Left lung (tissue), 14 donors: Measurements from ENCODE around the gene PHACTR3. TPM values are rescaled to one million over a fixed set of nuclear protein-coding genes. Genes with fewer than 3 reads are reported as not detected.
A peak's percentile ranks its signal among the peaks of the same experiment; 100 is the strongest.
"Not testable (repeated sequence)": the region's sequence is repeated elsewhere in the genome, so short reads cannot be mapped to it uniquely, and the experiment has no call there.

Source experiments
- ATAC-seq: fragments of 200-7000 bp; cut with Tn5 transposase; one replicate; pipeline ENCODE4 v1.9.1; 2020; ENCODE audit warnings: moderate library complexity
- DNase-seq, 4 donors: peaks; one replicate each; pipeline ENCODE4 v3.0.0-alpha.2; 2013 to 2020
- H3K27ac ChIP-seq, 2 donors: fragments of 200-600 bp; sonication (generic) in 1 of 2; one replicate each; pipeline versions ENCODE4 v1.5.0 to v1.8.0; 2020 to 2021
- H3K27me3 ChIP-seq, 2 donors: fragments of 200-600 bp; sonication (generic) in 1 of 2; one replicate each; pipeline versions ENCODE4 v1.5.0 to v1.8.0; 2020 to 2021
- H3K36me3 ChIP-seq, 2 donors: fragments of 200-600 bp; sonication (generic) in 1 of 2; one replicate each; pipeline versions ENCODE4 v1.5.0 to v1.8.0; 2020 to 2021
- H3K4me1 ChIP-seq, 2 donors: fragments of 200-600 bp; one replicate each; pipeline ENCODE4 v1.8.0; 2021
- H3K4me3 ChIP-seq, 2 donors: fragments of 200-600 bp; sonication (generic) in 1 of 2; one replicate each; pipeline versions ENCODE4 v1.5.0 to v1.8.0; 2020 to 2021; ENCODE audit warnings: mild to moderate bottlenecking in 1 of 2
- H3K9me3 ChIP-seq, 2 donors: fragments of 200-600 bp; sonication (generic) in 1 of 2; one replicate each; pipeline versions ENCODE4 v1.5.0 to v1.8.0; 2020 to 2021
- intact Hi-C, 2 donors: fragments of 100-400 bp; cut with DNase I; formaldehyde crosslinking; loops; one replicate each; pipeline versions ENCODE4 v1.11.2 to v1.14.2; 2022
- long read RNA-seq, 12 donors: library from polyadenylated mRNA in 2 of 12; unstranded in 2 of 12; transcript quantifications; one replicate each; pipeline ENCODE4 v2.0.0 and lab custom pipeline, GENCODE V29; 2019 to 2026
- polyA plus RNA-seq, 6 donors: library from polyadenylated mRNA; unstranded; fragments of 120-200 nt; gene quantifications; one replicate each; pipeline ENCODE4 v1.2.1, GENCODE V29; 2013; ENCODE audit not compliant: insufficient read length in 6 of 6
- total RNA-seq, 2 donors: library from RNA; stranded (reverse); fragmentation: NEBNext Ultra II Directional; extraction: Animal tissue kit (Norgen Biotek cat#: 25700); gene quantifications; one replicate each; pipeline ENCODE4 v1.2.1, GENCODE V29; 2021
- TF ChIP-seq, protein P1 (sequence below), 2 donors: fragments of 200-600 bp; sonication (generic) in 1 of 2; IDR thresholded peaks; one replicate each; pipeline versions ENCODE4 v1.5.0 to v1.8.0; 2021; ENCODE audit warnings: antibody characterized with exemption in 2 of 2
- donor health status: DM: no; HTN: yes; CAD: no.
- donor health status: DM: no; HTN: no; CAD: no.

The PHACTR3 gene
- total RNA-seq (10 to 100 TPM in 1 of 2 donors, 1 to 10 TPM in 1; 4.1 to 14.5 TPM), polyA plus RNA-seq (1 to 10 TPM; 3.5 to 6.9 (median 4.3) TPM)
- long read RNA-seq, donor 1, partial matches to known transcripts, result 0 of 2 reads
- long read RNA-seq, donor 1, other reads (novel, unspliced or antisense), result 0 of 2 reads
- long read RNA-seq, donor 2, partial matches to known transcripts, result 0 of 1 reads
- long read RNA-seq, donor 2, other reads (novel, unspliced or antisense), result 0 of 1 reads
- long read RNA-seq, donor 3, result 0 reads
- long read RNA-seq, donor 4, transcript PHACTR3-208 (5 exons, 1,585 nt), result major isoform, 7 of 12 reads
- long read RNA-seq, donor 4, partial matches to known transcripts, result 2 of 12 reads
- long read RNA-seq, donor 4, other reads (novel, unspliced or antisense), result 3 of 12 reads
- long read RNA-seq, donor 5, result 0 reads
- long read RNA-seq, donor 6, result 0 reads
- long read RNA-seq, donor 7, result 0 reads
- long read RNA-seq, donor 8, partial matches to known transcripts, result 0 of 2 reads
- long read RNA-seq, donor 8, other reads (novel, unspliced or antisense), result 0 of 2 reads
- long read RNA-seq, donor 9, result 0 reads
- long read RNA-seq, donor 10, partial matches to known transcripts, result 0 of 1 reads
- long read RNA-seq, donor 10, other reads (novel, unspliced or antisense), result 1 of 1 reads
- long read RNA-seq, donor 11, transcript PHACTR3-204 (13 exons, 2,728 nt), result major isoform, 20 of 43 reads
- long read RNA-seq, donor 11, partial matches to known transcripts, result 14 of 43 reads
- long read RNA-seq, donor 11, other reads (novel, unspliced or antisense), result 0 of 43 reads
- long read RNA-seq, donor 12, partial matches to known transcripts, result 0 of 1 reads
- long read RNA-seq, donor 12, other reads (novel, unspliced or antisense), result 0 of 1 reads

DNA sequence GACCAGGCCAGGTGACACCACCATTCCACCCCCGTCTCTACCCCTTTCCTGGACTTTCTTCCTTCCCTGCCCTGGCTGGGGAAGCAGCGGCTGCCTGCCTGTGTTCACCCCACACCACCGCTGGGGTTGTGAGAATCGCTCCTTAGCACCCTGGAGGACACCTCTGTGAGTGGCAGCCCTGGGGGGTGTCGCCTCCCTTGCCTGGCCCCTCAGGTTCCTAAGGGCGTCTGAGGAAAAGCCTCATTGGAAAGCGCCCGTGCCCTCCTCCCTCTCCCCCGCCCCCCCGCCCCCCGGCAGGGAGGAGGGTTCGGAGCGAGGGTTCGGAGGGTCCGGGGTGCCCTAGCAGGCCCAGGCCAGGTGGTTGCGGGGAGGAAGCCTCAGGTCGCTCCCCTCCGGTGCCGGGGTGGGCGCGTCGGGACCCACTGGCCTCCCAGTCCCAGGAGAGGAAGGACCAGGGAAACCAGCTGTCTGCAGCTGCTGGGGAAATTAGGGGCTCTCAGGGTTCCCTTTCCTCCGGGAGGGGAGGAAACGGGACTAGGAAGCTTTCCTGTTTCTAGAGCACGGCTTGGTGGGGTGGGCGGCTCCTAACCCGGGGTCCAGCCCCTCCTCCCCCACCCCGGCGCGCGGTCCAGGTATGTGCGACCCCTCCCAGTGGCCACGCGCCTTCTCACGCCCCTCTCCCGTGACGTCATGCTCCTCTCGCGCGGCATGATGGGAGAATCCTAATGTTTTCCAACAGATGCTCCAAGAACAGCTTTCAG is at the start of gene PHACTR3:
Gene PHACTR3, plus strand, starts transcription at position 760 of the 761 bp plus-strand sequence. CDS start 475 bp downstream, outside the sequence.
- H3K4me3 ChIP-seq, result no peak within 1 kb of the TSS
- no peak within 1 kb of the TSS for H3K27ac ChIP-seq
- peak in 2 of 4 donors; percentile 20 to 61 for DNase-seq
- intact Hi-C loops, result no loop called here
- H3K27me3 ChIP-seq, result peaks cover 38 to 100% of the 10 kb centered on the region in 2 donors
- ATAC-seq, result no peak
- H3K36me3 ChIP-seq, result no peaks in the 10 kb centered on the region
- no peaks in the 10 kb centered on the region for H3K9me3 ChIP-seq
- TF ChIP-seq, protein P1, sequence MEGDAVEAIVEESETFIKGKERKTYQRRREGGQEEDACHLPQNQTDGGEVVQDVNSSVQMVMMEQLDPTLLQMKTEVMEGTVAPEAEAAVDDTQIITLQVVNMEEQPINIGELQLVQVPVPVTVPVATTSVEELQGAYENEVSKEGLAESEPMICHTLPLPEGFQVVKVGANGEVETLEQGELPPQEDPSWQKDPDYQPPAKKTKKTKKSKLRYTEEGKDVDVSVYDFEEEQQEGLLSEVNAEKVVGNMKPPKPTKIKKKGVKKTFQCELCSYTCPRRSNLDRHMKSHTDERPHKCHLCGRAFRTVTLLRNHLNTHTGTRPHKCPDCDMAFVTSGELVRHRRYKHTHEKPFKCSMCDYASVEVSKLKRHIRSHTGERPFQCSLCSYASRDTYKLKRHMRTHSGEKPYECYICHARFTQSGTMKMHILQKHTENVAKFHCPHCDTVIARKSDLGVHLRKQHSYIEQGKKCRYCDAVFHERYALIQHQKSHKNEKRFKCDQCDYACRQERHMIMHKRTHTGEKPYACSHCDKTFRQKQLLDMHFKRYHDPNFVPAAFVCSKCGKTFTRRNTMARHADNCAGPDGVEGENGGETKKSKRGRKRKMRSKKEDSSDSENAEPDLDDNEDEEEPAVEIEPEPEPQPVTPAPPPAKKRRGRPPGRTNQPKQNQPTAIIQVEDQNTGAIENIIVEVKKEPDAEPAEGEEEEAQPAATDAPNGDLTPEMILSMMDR (IDR thresholded peaks at IDR 0.05), result no peak
- H3K4me1 ChIP-seq, result no peaks in the 10 kb centered on the region

DNA sequence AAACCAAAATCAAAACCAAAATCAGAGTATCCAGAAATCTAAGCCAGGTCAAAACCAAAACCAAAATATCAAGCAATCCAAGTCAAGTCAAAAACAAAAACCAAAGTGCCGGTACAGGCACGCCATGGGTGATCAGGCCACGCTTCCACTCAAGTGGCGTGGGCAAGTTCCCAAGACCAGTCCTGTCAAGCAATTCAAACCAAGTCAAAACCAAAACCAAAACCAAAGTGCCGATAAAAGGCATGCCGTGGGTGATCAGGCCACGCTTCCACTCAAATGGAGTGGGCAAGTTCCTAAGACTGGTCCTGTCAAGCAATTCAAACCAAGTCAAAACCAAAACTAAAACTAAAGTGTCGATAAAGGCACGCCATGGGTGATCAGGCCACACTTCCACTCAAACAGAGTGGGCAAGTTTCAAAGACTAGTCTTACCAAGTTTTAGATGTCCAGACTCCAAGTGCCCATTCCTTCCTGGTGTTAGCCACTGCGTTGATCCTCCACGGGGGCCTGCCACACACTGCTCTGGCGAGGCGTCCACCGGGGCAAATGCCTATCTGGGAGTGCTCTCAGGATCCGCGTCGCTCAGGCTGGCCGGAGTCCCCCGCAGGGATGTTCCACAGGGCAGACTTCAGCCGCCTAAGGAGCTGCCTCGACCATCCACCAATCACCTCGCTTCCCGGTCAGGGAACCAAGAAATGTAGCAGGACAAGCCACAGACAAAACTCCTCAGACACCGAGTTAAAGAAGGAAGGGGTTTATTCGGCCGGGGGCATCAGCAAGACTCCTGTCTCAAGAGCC is 46.4 kb upstream of the PHACTR3 start:
- H3K36me3 ChIP-seq, H3K4me1 ChIP-seq, DNase-seq, H3K9me3 ChIP-seq, H3K4me3 ChIP-seq, ATAC-seq, H3K27ac ChIP-seq, intact Hi-C loops: not testable (repeated sequence)
- peaks cover 0 to 14% of the 10 kb centered on the region in 2 donors for H3K27me3 ChIP-seq

DNA sequence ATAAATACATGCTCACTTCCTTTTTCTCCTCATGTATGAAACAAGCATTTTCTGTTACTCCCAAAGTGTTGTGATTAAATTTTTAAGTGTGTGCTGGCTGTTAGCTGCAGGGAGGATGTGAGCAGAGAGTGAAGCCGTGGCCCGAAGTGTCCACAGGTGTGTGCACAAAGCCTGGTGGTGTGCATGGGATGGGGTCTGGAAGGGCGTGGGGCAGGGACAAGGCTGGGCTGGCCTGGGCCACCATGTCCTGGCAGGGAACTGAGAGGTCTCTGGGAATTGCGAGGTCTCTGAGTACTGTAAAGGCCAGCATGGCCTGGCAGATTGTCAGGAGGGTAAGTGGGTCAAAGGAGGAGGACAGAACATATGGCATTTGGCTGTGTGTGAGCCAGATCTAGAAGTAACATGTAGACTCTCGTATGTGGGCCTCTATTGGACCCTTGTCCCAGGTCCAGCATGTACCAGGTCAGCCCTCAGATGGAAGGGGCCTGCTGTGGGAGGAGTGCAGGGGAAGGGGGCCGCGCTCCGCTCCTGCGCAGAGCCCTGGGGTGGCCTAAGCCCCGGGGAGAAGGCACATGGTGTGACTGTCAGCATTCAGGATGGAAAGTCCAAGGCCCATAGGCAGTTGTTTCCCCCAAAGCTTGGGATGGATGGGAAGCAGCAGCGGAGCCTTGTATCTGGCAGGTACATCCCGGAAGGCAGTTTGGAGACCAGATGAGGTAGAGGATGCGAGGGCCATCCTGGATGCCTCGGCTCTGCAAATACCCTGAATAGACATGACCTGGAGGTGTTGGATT is 45.1 kb upstream of the PHACTR3 start:
- no peak for ATAC-seq
- H3K4me1 ChIP-seq, result no peaks in the 10 kb centered on the region

DNA sequence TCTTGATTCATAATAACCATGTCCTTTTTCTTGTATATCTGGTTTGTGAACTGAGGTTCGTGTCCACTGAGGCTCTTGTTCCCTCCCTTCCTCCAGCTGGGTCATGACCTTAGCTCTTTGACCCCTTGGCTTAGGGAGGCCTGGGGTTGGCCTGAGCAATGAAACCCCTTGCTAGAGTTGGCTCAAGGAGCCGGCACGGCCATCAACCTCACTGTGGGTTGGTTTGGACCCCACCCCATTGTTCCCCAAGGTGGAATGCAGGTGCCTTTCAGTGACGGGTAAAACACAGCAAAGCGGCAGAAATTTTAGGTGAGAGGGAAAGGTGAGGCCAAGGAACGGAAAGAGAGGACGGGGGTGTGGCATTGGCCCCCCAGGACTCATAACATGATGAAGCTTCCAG is 44.5 kb upstream of the PHACTR3 start:
- no peak overlapping the region for H3K4me3 ChIP-seq
- no peak for DNase-seq
- no peaks in the 10 kb centered on the region for H3K36me3 ChIP-seq
- no peaks in the 10 kb centered on the region for H3K9me3 ChIP-seq
- no peak for ATAC-seq
- TF ChIP-seq, protein P1 (IDR thresholded peaks at IDR 0.05), result no peak
- H3K4me1 ChIP-seq, result no peaks in the 10 kb centered on the region
- intact Hi-C loops, result no loop called here
- H3K27me3 ChIP-seq, result peaks cover 0 to 14% of the 10 kb centered on the region in 2 donors
- H3K27ac ChIP-seq, result no peak overlapping the region

More for the DNA sequence above, 45.1 kb upstream of the PHACTR3 start:
- H3K27ac ChIP-seq, result no peak overlapping the region
- H3K27me3 ChIP-seq, result peaks cover 0 to 14% of the 10 kb centered on the region in 2 donors
- H3K9me3 ChIP-seq, result no peaks in the 10 kb centered on the region
- DNase-seq, result no peak
- H3K36me3 ChIP-seq, result no peaks in the 10 kb centered on the region
- H3K4me3 ChIP-seq, result no peak overlapping the region
- intact Hi-C loops, result no loop called here
- TF ChIP-seq, protein P1 (IDR thresholded peaks at IDR 0.05), result no peak
